Type B pancreatic cell (in vitro differentiated cells): ENCODE data around the gene ART3. TPM values are rescaled to one million over a fixed set of nuclear protein-coding genes. Genes with fewer than 3 reads are reported as not detected.

ENCODE experiments used
- DNase-seq: peaks from one replicate; pipeline ENCODE4 v3.0.0; 2021; ENCODE audit warnings: mixed read lengths; ENCODE audit not compliant: unreplicated experiment; ENCODE audit errors: extremely low spot score
- H3K27ac Mint-ChIP-seq: 2 replicates; pipeline ENCODE4 v1.8.0; 2021; ENCODE audit warnings: mild to moderate bottlenecking, mixed read lengths
- H3K27me3 Mint-ChIP-seq: 2 replicates; pipeline ENCODE4 v1.8.0; 2021; ENCODE audit warnings: mixed read lengths
- H3K36me3 Mint-ChIP-seq: 2 replicates; pipeline ENCODE4 v1.8.0; 2021; ENCODE audit warnings: mixed read lengths
- H3K4me1 Mint-ChIP-seq: one replicate; pipeline ENCODE4 v1.8.0; 2021; ENCODE audit warnings: mixed read lengths; ENCODE audit not compliant: unreplicated experiment
- H3K4me3 Mint-ChIP-seq: 2 replicates; pipeline ENCODE4 v1.8.0; 2021; ENCODE audit warnings: mild to moderate bottlenecking, mixed read lengths
- H3K9me3 Mint-ChIP-seq: 2 replicates; pipeline ENCODE4 v1.8.0; 2021; ENCODE audit warnings: mixed read lengths
- total RNA-seq: library from RNA; stranded (reverse); gene quantifications from 2 replicates; pipeline ENCODE4 v1.2.1, GENCODE V29; 2021; ENCODE audit warnings: low replicate concordance
- TF ChIP-seq, protein P1 (sequence below): fragments of 200-600 bp; sonication (generic); conservative IDR thresholded peaks from 2 replicates; pipeline ENCODE4 v1.5.0; 2021; ENCODE audit warnings: antibody characterized with exemption, mild to moderate bottlenecking

Gene ART3
- total RNA-seq, 1 donor from 2014 or later: not detected

- DNase-seq: no peak
- H3K9me3 Mint-ChIP-seq: no peaks in the 10 kb centered on the region
- no peak overlapping the region for H3K4me3 Mint-ChIP-seq
- H3K4me1 Mint-ChIP-seq: peaks cover 8% of the 10 kb centered on the region
- TF ChIP-seq, protein P1, sequence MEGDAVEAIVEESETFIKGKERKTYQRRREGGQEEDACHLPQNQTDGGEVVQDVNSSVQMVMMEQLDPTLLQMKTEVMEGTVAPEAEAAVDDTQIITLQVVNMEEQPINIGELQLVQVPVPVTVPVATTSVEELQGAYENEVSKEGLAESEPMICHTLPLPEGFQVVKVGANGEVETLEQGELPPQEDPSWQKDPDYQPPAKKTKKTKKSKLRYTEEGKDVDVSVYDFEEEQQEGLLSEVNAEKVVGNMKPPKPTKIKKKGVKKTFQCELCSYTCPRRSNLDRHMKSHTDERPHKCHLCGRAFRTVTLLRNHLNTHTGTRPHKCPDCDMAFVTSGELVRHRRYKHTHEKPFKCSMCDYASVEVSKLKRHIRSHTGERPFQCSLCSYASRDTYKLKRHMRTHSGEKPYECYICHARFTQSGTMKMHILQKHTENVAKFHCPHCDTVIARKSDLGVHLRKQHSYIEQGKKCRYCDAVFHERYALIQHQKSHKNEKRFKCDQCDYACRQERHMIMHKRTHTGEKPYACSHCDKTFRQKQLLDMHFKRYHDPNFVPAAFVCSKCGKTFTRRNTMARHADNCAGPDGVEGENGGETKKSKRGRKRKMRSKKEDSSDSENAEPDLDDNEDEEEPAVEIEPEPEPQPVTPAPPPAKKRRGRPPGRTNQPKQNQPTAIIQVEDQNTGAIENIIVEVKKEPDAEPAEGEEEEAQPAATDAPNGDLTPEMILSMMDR: peak; percentile 27
- peaks cover 7% of the 10 kb centered on the region for H3K36me3 Mint-ChIP-seq
- no peak overlapping the region for H3K27ac Mint-ChIP-seq
- H3K27me3 Mint-ChIP-seq: peaks cover 2% of the 10 kb centered on the region
Measured at GRCh38 chr4:76108467-76109181, 34.1 kb downstream of the ART3 start.

GRCh38 chr4:76116821-76117220, 42.3 kb downstream of the ART3 start:
- H3K36me3 Mint-ChIP-seq: peaks cover 55% of the 10 kb centered on the region
- TF ChIP-seq, protein P1: no peak
- no peaks in the 10 kb centered on the region for H3K4me1 Mint-ChIP-seq
- no peak overlapping the region for H3K27ac Mint-ChIP-seq
- H3K4me3 Mint-ChIP-seq: no peak overlapping the region
- no peaks in the 10 kb centered on the region for H3K9me3 Mint-ChIP-seq
- no peaks in the 10 kb centered on the region for H3K27me3 Mint-ChIP-seq
- no peak for DNase-seq

DNA sequence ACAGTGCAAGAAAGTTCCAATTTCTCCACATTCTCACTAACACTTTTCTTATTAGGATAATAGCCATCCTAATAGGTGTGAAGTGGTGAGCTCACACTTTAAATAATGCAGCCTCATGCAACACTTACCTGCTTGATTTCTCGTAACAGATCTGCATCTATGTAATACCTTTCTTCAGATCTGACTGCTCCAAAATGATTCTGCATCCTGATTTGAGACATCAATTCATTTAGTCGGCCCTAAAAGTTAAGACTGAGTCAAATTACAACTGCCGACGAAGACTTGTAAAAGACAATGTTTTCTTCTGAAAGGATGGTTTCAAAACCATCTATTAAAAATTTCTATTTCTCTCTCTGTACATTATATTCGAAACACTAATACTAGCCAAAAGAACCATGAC, 43.0 kb downstream of the ART3 start:
- no peaks in the 10 kb centered on the region for H3K27me3 Mint-ChIP-seq
- H3K9me3 Mint-ChIP-seq: no peaks in the 10 kb centered on the region
- H3K4me1 Mint-ChIP-seq: no peaks in the 10 kb centered on the region
- H3K36me3 Mint-ChIP-seq: peaks cover 61% of the 10 kb centered on the region
- H3K4me3 Mint-ChIP-seq: no peak overlapping the region
- no peak overlapping the region for H3K27ac Mint-ChIP-seq
- TF ChIP-seq, protein P1: no peak
- DNase-seq: no peak

DNA sequence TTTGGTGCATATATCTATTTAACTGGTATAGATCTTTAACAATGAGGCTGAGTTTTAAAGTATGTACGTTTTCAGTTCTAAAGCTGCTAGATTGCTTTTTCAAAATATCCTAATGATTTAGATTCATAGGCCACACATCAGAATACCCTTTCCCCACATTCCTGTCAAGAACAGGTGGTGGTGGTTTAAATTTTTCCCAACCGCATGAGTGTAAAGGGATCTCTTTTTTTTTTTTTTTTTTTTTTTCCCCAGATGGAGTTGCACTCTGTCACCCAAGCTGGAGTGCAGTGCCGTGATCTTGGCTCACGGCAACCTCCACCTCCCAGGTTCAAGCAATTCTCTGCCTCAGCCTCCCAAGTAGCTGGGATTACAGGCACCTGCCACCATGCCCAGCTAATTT, 45.7 kb downstream of the ART3 start:
- Mint-ChIP-seq H3K27me3 (no peaks in the 10 kb centered on the region), H3K9me3 (no peaks in the 10 kb centered on the region), H3K4me3 (no peak overlapping the region), H3K36me3 (peaks cover 70% of the 10 kb centered on the region), H3K4me1 (no peaks in the 10 kb centered on the region), H3K27ac (no peak overlapping the region)
- no peak for DNase-seq
- TF ChIP-seq, protein P1: no peak

DNA sequence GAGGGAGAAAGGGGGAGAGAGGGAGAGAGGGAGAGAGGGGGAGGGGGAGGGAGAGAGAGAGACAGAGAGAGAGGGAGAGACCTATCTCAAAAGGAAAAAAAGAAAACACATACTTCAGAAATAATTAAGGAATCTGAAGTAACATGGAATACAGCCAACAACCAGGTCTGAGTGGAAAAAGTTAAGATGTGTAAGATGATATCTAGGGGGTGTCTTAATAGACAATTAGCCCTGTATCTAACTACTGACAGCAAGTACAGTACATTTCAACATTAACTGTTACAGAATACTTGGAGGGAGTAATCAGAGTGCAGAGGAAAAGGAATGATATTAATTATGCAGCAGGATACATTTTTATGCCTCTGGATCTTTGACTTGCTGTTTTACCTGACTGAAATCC, 51.3 kb downstream of the ART3 start:
- H3K4me3 Mint-ChIP-seq: no peak overlapping the region
- DNase-seq: no peak
- H3K9me3 Mint-ChIP-seq: no peaks in the 10 kb centered on the region
- TF ChIP-seq, protein P1: no peak
- H3K4me1 Mint-ChIP-seq: no peaks in the 10 kb centered on the region
- peaks cover 51% of the 10 kb centered on the region for H3K36me3 Mint-ChIP-seq
- H3K27ac Mint-ChIP-seq: no peak overlapping the region
- no peaks in the 10 kb centered on the region for H3K27me3 Mint-ChIP-seq
